MM.1S (cell line): ENCODE results near the gene ZBTB1.

ENCODE experiments used
- DNase-seq: peaks from one replicate; pipeline ENCODE4 v3.0.0-alpha.2; 2015
- H2AFZ ChIP-seq: fragments of 300-600 bp; sonication (generic); 2 replicates; pipeline ENCODE4 v1.6.0; 2016; ENCODE audit warnings: antibody characterized with exemption, low read length
- H3F3A ChIP-seq: fragments of 300-600 bp; sonication (generic); 2 replicates; pipeline ENCODE4 v1.6.1; 2016; ENCODE audit warnings: mild to moderate bottlenecking, antibody characterized with exemption, low read length, moderate library complexity, mixed read lengths; ENCODE audit not compliant: insufficient read depth
- H3K27ac ChIP-seq: fragments of 300-600 bp; sonication (generic); 2 replicates; pipeline ENCODE4 v1.5.1; 2016; ENCODE audit warnings: mild to moderate bottlenecking, low read length
- H3K27me3 ChIP-seq: fragments of 300-600 bp; sonication (generic); replicated peaks from 2 replicates; pipeline ENCODE4 v1.6.0; 2016; ENCODE audit warnings: low read length; ENCODE audit not compliant: insufficient read depth
- H3K36me3 ChIP-seq: fragments of 300-600 bp; sonication (generic); replicated peaks from 2 replicates; pipeline ENCODE4 v1.6.1; 2016; ENCODE audit warnings: mild to moderate bottlenecking, low read length, mixed read lengths; ENCODE audit not compliant: insufficient read depth
- H3K4me1 ChIP-seq: fragments of 300-600 bp; sonication (generic); 2 replicates; pipeline ENCODE4 v1.6.1; 2016; ENCODE audit warnings: low read length, mixed read lengths
- H3K4me2 ChIP-seq: fragments of 300-600 bp; sonication (generic); 2 replicates; pipeline ENCODE4 v1.6.0; 2016; ENCODE audit warnings: low read depth, low read length
- H3K4me3 ChIP-seq: fragments of 300-600 bp; sonication (generic); 2 replicates; pipeline ENCODE4 v1.5.1; 2016; ENCODE audit warnings: low read length, mixed read lengths
- H3K79me2 ChIP-seq: fragments of 300-600 bp; sonication (generic); 2 replicates; pipeline ENCODE4 v1.6.1; 2016; ENCODE audit warnings: mixed run types, low read length, mixed read lengths
- H3K9ac ChIP-seq: fragments of 300-600 bp; sonication (generic); 2 replicates; pipeline ENCODE4 v1.6.1; 2016; ENCODE audit warnings: low read length, mixed read lengths
- H3K9me2 ChIP-seq: fragments of 300-600 bp; sonication (generic); replicated peaks from 2 replicates; pipeline ENCODE4 v1.6.1; 2016; ENCODE audit warnings: mild to moderate bottlenecking, low read length, mixed read lengths; ENCODE audit not compliant: insufficient read depth
- H3K9me3 ChIP-seq: fragments of 300-600 bp; sonication (generic); replicated peaks from 2 replicates; pipeline ENCODE4 v1.6.1; 2016; ENCODE audit warnings: mild to moderate bottlenecking, low read length, mixed read lengths; ENCODE audit not compliant: insufficient read depth
- H4K20me1 ChIP-seq: fragments of 300-600 bp; sonication (generic); 2 replicates; pipeline ENCODE4 v1.6.1; 2016; ENCODE audit warnings: mild to moderate bottlenecking, low read length, moderate library complexity, mixed read lengths; ENCODE audit not compliant: insufficient read depth
- CTCF ChIP-seq: fragments of 300-600 bp; sonication (generic); IDR thresholded peaks from 2 replicates; pipeline ENCODE4 v1.5.1; 2016; ENCODE audit warnings: antibody characterized with exemption, low read length, mixed read lengths
- EZH2 ChIP-seq: fragments of 300-600 bp; sonication (generic); optimal IDR thresholded peaks from 2 replicates; pipeline ENCODE3; 2017; ENCODE audit warnings: low read depth, mild to moderate bottlenecking, antibody characterized with exemption, low read length, mixed read lengths
- EZH2phosphoT487 ChIP-seq: fragments of 300-600 bp; sonication (generic); IDR thresholded peaks from 2 replicates; pipeline ENCODE4 v1.6.1; 2018; ENCODE audit warnings: antibody characterized with exemption, low read length

Gene ZBTB1

DNA sequence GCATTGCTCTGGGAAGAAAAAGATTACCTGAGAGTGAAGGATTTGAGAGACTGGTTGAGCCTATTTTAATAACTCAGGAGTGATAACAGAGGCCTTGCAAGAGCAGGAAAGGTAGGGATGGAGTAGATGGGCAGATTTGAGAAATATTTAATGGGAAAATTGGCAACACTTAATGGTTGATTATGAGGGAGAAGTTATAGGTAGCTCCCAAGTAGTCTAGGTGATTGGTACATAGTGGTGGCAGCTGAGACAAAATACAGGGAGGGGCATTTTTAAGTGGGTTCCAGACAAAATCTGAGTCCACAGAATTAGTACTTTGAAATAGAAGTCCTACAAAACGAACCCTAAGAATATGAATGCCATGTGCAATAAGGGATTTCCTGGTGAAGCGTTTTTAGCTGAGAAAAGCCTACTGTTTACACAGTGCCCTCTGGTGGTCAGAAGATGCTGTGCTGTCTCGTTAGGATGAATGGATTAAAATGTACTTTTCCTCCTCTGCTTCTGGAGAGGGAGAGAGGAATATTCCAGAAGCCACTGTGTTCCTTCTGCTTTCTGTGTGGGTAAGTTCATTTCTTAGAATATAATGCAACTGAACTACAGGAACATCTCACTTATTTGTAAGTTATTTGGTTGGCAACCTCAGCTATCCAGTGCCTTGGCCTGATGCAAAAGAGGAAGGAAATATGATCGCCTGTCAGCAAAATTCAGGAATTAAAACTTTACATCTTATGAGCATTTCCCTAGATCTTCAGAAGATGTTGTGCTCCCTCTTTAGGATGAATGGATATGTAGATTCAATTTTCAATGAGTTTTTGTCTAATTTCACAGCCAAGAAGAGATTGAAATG, 6.5 kb downstream of the ZBTB1 start:
- Histone ChIP-seq H3K4me1 (peaks cover 22% of the 10 kb centered on the region), H3F3A (peaks cover 12% of the 10 kb centered on the region), H4K20me1 (peaks cover 14% of the 10 kb centered on the region; the same call in 1 of the 2 replicates), H3K27ac (no peak overlapping the region; the same call in 1 of the 2 replicates), H3K9ac (no peak overlapping the region), H3K4me2 (no peak overlapping the region), H3K9me3 (no peaks in the 10 kb centered on the region), H2AFZ (no peak overlapping the region), H3K79me2 (peaks cover 98% of the 10 kb centered on the region), H3K4me3 (no peak overlapping the region), H3K27me3 (no peaks in the 10 kb centered on the region), H3K36me3 (no peaks in the 10 kb centered on the region), H3K9me2 (no peaks in the 10 kb centered on the region)
- TF ChIP-seq EZH2 (no peak), EZH2phosphoT487 (no peak), CTCF (peak; percentile 69)
- peak; percentile 40 for DNase-seq

DNA sequence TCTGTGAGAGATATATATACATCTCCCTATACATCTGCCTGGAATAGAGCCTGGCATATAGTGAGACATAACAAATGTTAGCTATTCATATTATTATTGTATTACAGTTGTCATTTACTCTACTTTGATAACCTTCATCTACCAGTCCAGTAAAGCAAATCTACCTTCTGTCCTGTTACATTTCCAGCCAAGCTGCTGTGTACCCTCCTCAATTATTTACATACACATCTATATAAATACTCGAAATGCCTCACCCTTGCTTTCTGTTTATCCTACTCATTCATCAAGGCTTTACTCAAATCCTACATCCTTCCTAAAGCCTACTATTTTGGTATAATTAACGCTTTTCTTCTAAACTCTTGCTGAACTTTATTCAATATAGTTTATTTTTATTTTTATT, 8.7 kb downstream of the ZBTB1 start:
- no peak for TF ChIP-seq EZH2phosphoT487
- TF ChIP-seq CTCF: no peak
- no peak for TF ChIP-seq EZH2
- no peak for DNase-seq
- Histone ChIP-seq H3F3A (no peaks in the 10 kb centered on the region; the same call in none of the 2 replicates), H3K9ac (no peak overlapping the region), H3K4me1 (peaks cover 29% of the 10 kb centered on the region), H2AFZ (no peak overlapping the region), H3K36me3 (no peaks in the 10 kb centered on the region), H3K27me3 (no peaks in the 10 kb centered on the region), H3K4me2 (no peak overlapping the region), H4K20me1 (peaks cover 17% of the 10 kb centered on the region; the same call in 1 of the 2 replicates), H3K4me3 (no peak overlapping the region), H3K27ac (no peak overlapping the region), H3K79me2 (peaks cover 93% of the 10 kb centered on the region), H3K9me2 (no peaks in the 10 kb centered on the region), H3K9me3 (no peaks in the 10 kb centered on the region)

DNA sequence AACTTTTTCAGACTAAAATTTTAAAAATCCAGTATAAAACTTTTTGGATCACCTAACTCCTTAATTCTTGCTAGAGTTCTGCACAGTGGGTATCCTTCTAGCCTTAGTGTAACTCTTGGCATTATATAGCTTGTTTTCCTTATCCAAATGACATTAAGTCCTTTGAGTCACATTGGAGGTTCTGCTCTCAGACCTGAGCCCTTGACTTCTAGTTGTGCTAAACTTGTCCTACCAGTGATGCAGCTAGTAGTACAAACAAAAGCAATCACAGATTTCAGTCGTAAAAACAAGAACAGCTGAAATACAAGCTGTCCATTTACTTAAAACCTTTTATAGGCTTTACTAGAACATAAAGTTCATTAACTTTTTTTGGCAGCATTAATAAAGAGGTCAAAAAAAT, 10.5 kb downstream of the ZBTB1 start:
- no peaks in the 10 kb centered on the region for H3K9me2 ChIP-seq
- H3K36me3 ChIP-seq: no peaks in the 10 kb centered on the region
- H3K4me1 ChIP-seq: peaks cover 24% of the 10 kb centered on the region; the same call in 1 of the 2 replicates
- no peak overlapping the region for H3K27ac ChIP-seq
- no peak overlapping the region for H3K4me2 ChIP-seq
- H3K9ac ChIP-seq: no peak overlapping the region
- H2AFZ ChIP-seq: no peak overlapping the region
- H3K4me3 ChIP-seq: no peak overlapping the region
- H3K9me3 ChIP-seq: no peaks in the 10 kb centered on the region
- H4K20me1 ChIP-seq: peaks cover 17% of the 10 kb centered on the region; the same call in 1 of the 2 replicates
- H3K27me3 ChIP-seq: no peaks in the 10 kb centered on the region
- H3F3A ChIP-seq: no peaks in the 10 kb centered on the region; the same call in 1 of the 2 replicates
- H3K79me2 ChIP-seq: peaks cover 95% of the 10 kb centered on the region
- no peak for DNase-seq
- TF ChIP-seq CTCF: no peak
- TF ChIP-seq EZH2phosphoT487: no peak
- no peak for TF ChIP-seq EZH2
